Nephron (organoid): ENCODE measurements around the gene ALK.

Source experiments
- H3K27ac Mint-ChIP-seq, 3 experiments: 2 replicates each; pipeline ENCODE4 v1.8.0; 2020; ENCODE audit warnings: mixed read lengths in 3 of 3, mild to moderate bottlenecking in 2 of 3, moderate library complexity in 1 of 3
- H3K27me3 Mint-ChIP-seq: 2 replicates; pipeline ENCODE4 v1.8.0; 2021; ENCODE audit warnings: low read depth, mild to moderate bottlenecking, moderate library complexity, mixed read lengths
- H3K36me3 Mint-ChIP-seq: 2 replicates; pipeline ENCODE4 v1.8.0; 2020; ENCODE audit warnings: low read depth, mixed read lengths
- H3K4me1 Mint-ChIP-seq: 2 replicates; pipeline ENCODE4 v1.8.0; 2020; ENCODE audit warnings: mixed read lengths
- H3K4me3 Mint-ChIP-seq, 3 experiments: 2 replicates each; pipeline ENCODE4 v1.8.0; 2020; ENCODE audit warnings: mild to moderate bottlenecking in 3 of 3, mixed read lengths in 3 of 3, moderate library complexity in 2 of 3
- H3K9me3 Mint-ChIP-seq: 2 replicates; pipeline ENCODE4 v1.8.0; 2020; ENCODE audit warnings: mixed read lengths
- TF ChIP-seq, protein P1 (sequence below), 3 experiments: fragments of 200-600 bp; sonication (generic); IDR thresholded peaks; one replicate each; pipeline ENCODE4 v1.5.0; 2021; ENCODE audit warnings: antibody characterized with exemption in 3 of 3; ENCODE audit not compliant: unreplicated experiment in 3 of 3

ALK gene

DNA sequence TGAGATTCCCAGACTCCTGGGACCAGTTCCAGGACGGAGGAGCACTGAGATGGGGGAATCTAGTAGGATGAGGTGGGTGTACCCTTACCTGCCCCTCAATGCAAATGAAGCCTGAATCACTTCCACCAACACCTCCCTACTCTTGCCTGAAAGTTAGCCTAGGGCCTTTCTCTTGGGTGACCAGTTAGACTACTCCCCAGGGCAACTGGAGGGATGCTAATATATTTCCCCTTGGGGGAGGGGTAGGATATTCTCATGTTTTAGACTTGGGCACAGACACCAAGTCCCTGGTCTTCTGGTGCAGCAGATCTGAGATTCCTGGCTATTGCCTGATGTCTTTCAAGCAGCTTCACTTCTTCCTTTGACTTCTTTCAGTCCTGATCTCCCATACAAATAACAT is 334.5 kb downstream of the ALK start:
- H3K9me3 Mint-ChIP-seq, result no peaks in the 10 kb centered on the region
- H3K36me3 Mint-ChIP-seq, result no peaks in the 10 kb centered on the region
- H3K4me1 Mint-ChIP-seq, result no peaks in the 10 kb centered on the region
- no peak overlapping the region for H3K4me3 Mint-ChIP-seq
- peaks cover 17% of the 10 kb centered on the region for H3K27me3 Mint-ChIP-seq
- TF ChIP-seq, protein P1, sequence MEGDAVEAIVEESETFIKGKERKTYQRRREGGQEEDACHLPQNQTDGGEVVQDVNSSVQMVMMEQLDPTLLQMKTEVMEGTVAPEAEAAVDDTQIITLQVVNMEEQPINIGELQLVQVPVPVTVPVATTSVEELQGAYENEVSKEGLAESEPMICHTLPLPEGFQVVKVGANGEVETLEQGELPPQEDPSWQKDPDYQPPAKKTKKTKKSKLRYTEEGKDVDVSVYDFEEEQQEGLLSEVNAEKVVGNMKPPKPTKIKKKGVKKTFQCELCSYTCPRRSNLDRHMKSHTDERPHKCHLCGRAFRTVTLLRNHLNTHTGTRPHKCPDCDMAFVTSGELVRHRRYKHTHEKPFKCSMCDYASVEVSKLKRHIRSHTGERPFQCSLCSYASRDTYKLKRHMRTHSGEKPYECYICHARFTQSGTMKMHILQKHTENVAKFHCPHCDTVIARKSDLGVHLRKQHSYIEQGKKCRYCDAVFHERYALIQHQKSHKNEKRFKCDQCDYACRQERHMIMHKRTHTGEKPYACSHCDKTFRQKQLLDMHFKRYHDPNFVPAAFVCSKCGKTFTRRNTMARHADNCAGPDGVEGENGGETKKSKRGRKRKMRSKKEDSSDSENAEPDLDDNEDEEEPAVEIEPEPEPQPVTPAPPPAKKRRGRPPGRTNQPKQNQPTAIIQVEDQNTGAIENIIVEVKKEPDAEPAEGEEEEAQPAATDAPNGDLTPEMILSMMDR (IDR thresholded peaks at IDR 0.05; ENCODE audit: unreplicated experiment in 3 of 3), result no peak
- no peak overlapping the region for H3K27ac Mint-ChIP-seq

DNA sequence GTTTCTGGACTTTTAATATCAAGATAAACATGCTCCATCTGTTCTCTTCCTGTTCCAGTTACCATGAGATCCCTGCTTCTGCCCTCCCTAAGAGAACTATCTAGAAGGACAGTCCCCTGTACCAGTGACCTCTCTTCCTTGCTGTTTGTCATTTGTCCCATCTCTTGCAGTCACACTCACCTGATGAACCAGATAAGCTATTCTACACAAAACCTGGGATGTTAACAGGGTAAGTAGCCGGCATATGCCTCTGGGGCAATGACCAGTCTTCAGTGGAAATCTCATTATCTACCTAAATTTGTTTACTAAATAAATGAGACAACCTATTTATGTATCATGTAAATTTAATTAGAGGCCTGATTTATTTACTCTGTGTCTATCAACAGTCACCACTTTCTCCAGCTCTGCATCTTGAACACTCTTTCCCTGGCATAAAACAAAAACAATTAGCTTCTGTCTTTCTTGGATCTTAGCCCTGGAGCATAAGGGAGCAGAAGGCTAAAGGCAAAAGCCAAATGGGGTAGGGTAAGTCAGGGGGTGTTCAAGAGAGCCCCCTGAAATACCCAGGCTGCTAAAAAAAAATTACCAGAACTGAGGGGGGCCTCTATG is 337.7 kb downstream of the ALK start:
- H3K27me3 Mint-ChIP-seq, result peaks cover 18% of the 10 kb centered on the region
- TF ChIP-seq, protein P1 (IDR thresholded peaks at IDR 0.05; ENCODE audit: unreplicated experiment in 3 of 3), result no peak
- H3K27ac Mint-ChIP-seq, result no peak overlapping the region
- no peaks in the 10 kb centered on the region for H3K9me3 Mint-ChIP-seq
- no peak overlapping the region for H3K4me3 Mint-ChIP-seq
- peaks cover 6% of the 10 kb centered on the region for H3K4me1 Mint-ChIP-seq
- H3K36me3 Mint-ChIP-seq, result no peaks in the 10 kb centered on the region

DNA sequence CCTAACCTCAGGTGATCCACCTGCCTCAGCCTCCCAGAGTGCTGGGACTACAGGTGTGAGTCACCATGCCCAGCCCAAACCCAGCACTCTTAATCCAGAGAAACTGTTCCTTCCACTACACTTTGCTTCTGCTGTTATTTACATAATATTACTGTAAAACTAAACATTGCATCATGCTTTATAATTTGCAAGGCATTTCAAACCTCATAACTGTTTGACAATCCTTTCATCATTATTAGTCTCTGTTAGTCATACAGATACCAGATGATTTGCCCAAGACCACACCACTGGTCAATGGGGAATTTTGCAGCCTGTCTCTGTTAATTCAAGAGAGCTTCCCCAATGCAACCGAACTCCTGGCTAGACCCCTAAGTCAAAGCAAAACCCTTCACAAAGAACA is 338.3 kb downstream of the ALK start:
- H3K9me3 Mint-ChIP-seq, result no peaks in the 10 kb centered on the region
- no peak overlapping the region for H3K27ac Mint-ChIP-seq
- TF ChIP-seq, protein P1 (IDR thresholded peaks at IDR 0.05; ENCODE audit: unreplicated experiment in 3 of 3), result no peak
- no peak overlapping the region for H3K4me3 Mint-ChIP-seq
- peaks cover 20% of the 10 kb centered on the region for H3K27me3 Mint-ChIP-seq
- H3K4me1 Mint-ChIP-seq, result peaks cover 6% of the 10 kb centered on the region
- H3K36me3 Mint-ChIP-seq, result no peaks in the 10 kb centered on the region

DNA sequence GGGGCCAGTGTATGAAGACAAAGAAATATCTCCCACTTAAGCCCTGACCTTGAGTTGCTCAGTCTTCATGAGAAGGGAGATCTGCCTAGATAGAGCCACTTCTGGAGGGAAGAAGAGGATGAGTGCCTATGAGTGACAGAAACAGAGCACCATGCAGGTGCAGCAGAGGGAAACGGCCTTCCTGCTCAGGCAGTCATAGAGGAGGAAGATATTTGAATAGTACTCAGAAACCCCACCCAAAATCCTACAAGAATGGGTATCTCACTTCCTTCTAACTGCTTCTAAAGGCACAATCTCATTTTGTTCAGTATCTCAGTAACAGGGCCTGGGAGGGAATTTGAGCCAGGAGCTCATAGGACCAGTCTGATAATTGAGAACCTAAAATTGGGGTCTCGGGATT is 339.3 kb downstream of the ALK start:
- H3K36me3 Mint-ChIP-seq, result no peaks in the 10 kb centered on the region
- no peaks in the 10 kb centered on the region for H3K9me3 Mint-ChIP-seq
- H3K27ac Mint-ChIP-seq, result no peak overlapping the region
- no peak overlapping the region for H3K4me3 Mint-ChIP-seq
- peaks cover 6% of the 10 kb centered on the region for H3K4me1 Mint-ChIP-seq
- TF ChIP-seq, protein P1 (IDR thresholded peaks at IDR 0.05; ENCODE audit: unreplicated experiment in 3 of 3), result no peak
- peaks cover 23% of the 10 kb centered on the region for H3K27me3 Mint-ChIP-seq

DNA sequence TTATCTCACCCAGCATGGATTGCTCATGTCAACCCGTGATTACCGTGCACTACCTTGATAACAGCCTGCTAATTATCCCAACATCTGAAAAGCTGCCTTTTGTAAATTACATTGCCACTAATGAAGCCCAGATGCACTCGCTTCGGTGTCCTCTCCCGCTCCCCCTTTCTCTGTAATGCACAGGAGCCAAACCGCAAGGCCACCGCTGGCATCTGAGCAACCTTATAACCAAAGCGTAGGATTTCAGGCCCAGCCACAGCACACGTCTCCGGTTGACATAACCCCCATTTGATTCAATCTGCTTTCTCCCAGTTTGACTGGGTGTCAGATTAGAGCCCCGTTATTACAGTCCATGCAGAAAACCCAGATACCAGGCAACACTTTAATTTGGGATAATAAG is 341.2 kb downstream of the ALK start:
- TF ChIP-seq, protein P1 (IDR thresholded peaks at IDR 0.05; ENCODE audit: unreplicated experiment in 3 of 3), result no peak
- Mint-ChIP-seq H3K9me3 (no peaks in the 10 kb centered on the region), H3K4me1 (peaks cover 6% of the 10 kb centered on the region), H3K27me3 (peaks cover 26% of the 10 kb centered on the region), H3K4me3 (no peak overlapping the region), H3K27ac (no peak overlapping the region), H3K36me3 (no peaks in the 10 kb centered on the region)

DNA sequence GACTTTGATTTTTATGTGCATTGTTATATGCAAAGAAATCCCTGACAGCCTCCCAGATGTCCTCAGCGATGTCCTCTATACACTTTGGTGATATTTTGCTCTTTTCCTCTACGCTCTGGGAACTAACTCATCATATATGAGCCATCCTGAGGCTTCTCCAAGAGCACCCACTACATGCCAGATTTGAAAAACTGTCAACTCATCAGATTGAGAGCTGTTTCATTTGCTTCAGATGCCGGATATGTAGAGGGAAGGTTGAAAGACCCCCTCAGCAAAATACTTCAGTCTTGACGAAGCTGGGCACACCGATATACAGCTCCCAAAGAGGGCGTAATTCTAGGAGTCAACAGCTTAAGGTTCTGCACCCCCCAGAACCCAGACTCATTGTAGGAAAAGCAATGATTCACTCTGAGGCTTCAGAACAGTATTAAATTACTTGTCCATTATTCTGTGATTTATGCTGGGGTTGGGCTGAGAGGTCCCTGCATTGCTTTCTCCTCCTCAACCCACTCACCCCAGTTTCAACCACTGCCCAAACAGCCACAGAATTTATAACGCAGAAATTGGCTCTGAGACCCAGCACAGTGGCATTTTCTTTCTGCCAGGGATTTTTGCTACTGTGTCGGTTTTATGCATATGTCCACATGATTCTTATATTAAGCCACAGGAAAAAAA is 341.8 kb downstream of the ALK start:
- TF ChIP-seq, protein P1 (IDR thresholded peaks at IDR 0.05; ENCODE audit: unreplicated experiment in 3 of 3), result no peak
- H3K4me3 Mint-ChIP-seq, result no peak overlapping the region
- no peaks in the 10 kb centered on the region for H3K9me3 Mint-ChIP-seq
- H3K27ac Mint-ChIP-seq, result no peak overlapping the region
- H3K27me3 Mint-ChIP-seq, result peaks cover 25% of the 10 kb centered on the region
- no peaks in the 10 kb centered on the region for H3K36me3 Mint-ChIP-seq
- peaks cover 6% of the 10 kb centered on the region for H3K4me1 Mint-ChIP-seq
